GM23248 (cell line): ENCODE results near the gene PLOD1. TPM values are rescaled to one million over a fixed set of nuclear protein-coding genes. Genes with fewer than 3 reads are reported as not detected.

Experiments used
- DNase-seq: peaks from one replicate; pipeline ENCODE4 v3.0.0-alpha.2; 2015
- H2AFZ ChIP-seq: fragments of 200-600 bp; sonication (generic); 2 replicates; pipeline ENCODE4 v1.6.1; 2016; ENCODE audit warnings: antibody characterized with exemption
- H3F3A ChIP-seq: fragments of 200-600 bp; sonication (generic); 2 replicates; pipeline ENCODE4 v1.6.1; 2016; ENCODE audit warnings: mild to moderate bottlenecking, antibody characterized with exemption, mixed run types; ENCODE audit not compliant: insufficient read depth
- H3K27ac ChIP-seq: fragments of 200-600 bp; sonication (generic); 2 replicates; pipeline ENCODE4 v1.5.1; 2016; ENCODE audit warnings: mild to moderate bottlenecking
- H3K27me3 ChIP-seq: fragments of 200-600 bp; sonication (generic); replicated peaks from 2 replicates; pipeline ENCODE4 v1.6.1; 2016; ENCODE audit warnings: mild to moderate bottlenecking; ENCODE audit not compliant: insufficient read depth
- H3K36me3 ChIP-seq: fragments of 200-600 bp; sonication (generic); 2 replicates; pipeline ENCODE4 v1.6.1; 2016; ENCODE audit warnings: low read depth, mild to moderate bottlenecking
- H3K4me1 ChIP-seq: fragments of 200-600 bp; sonication (generic); 2 replicates; pipeline ENCODE4 v1.6.1; 2016; ENCODE audit warnings: mild to moderate bottlenecking; ENCODE audit not compliant: insufficient read depth
- H3K4me2 ChIP-seq: fragments of 200-600 bp; sonication (generic); one replicate; pipeline ENCODE4 v1.6.1; 2016; ENCODE audit warnings: mild to moderate bottlenecking; ENCODE audit not compliant: unreplicated experiment
- H3K4me3 ChIP-seq: fragments of 200-600 bp; sonication (generic); 2 replicates; pipeline ENCODE4 v1.5.1; 2016; ENCODE audit warnings: mild to moderate bottlenecking
- H3K79me2 ChIP-seq: fragments of 200-600 bp; sonication (generic); 2 replicates; pipeline ENCODE4 v1.6.1; 2016; ENCODE audit warnings: mild to moderate bottlenecking; ENCODE audit not compliant: insufficient read depth
- H3K9ac ChIP-seq: fragments of 200-600 bp; sonication (generic); 2 replicates; pipeline ENCODE4 v1.6.1; 2016; ENCODE audit warnings: mild to moderate bottlenecking
- H3K9me2 ChIP-seq: fragments of 200-600 bp; sonication (generic); 2 replicates; pipeline ENCODE4 v1.6.1; 2016; ENCODE audit warnings: mixed run types, mild to moderate bottlenecking, moderate library complexity; ENCODE audit not compliant: insufficient read depth
- H3K9me3 ChIP-seq: fragments of 200-600 bp; sonication (generic); one replicate; pipeline ENCODE4 v1.6.1; 2017; ENCODE audit warnings: low read depth
- H4K20me1 ChIP-seq: fragments of 200-600 bp; sonication (generic); 2 replicates; pipeline ENCODE4 v1.6.0; 2016; ENCODE audit not compliant: insufficient read depth
- EZH2 ChIP-seq: fragments of 200-600 bp; sonication (generic); IDR thresholded peaks from 2 replicates; pipeline ENCODE4 v1.6.1; 2018; ENCODE audit warnings: antibody characterized with exemption, mild to moderate bottlenecking; ENCODE audit not compliant: insufficient read depth, poor library complexity, severe bottlenecking
- EZH2phosphoT487 ChIP-seq: fragments of 200-600 bp; sonication (generic); IDR thresholded peaks from 2 replicates; pipeline ENCODE4 v1.6.1; 2018; ENCODE audit warnings: antibody characterized with exemption, moderate library complexity, mild to moderate bottlenecking, low read depth; ENCODE audit not compliant: insufficient read depth
- WGBS, 2 experiments: methylation state at CpG; one replicate each; pipeline ENCODE4 v1.1.6; 2015 to 2017; ENCODE audit warnings: low lambda C conversion rate in 2 of 2, low coverage in 1 of 2; ENCODE audit errors: missing lambda C conversion rate in 2 of 2; 5-methylcytosine and 5-hydroxymethylcytosine counted together
- in situ Hi-C: fragments of 300-500 bp; cut with MboI; formaldehyde crosslinking; loops from 2 replicates; pipeline ENCODE4 v1.15.0; 2020
- polyA plus RNA-seq: library from polyadenylated mRNA; unstranded; fragments of >200 nt; fragmentation: Nextera tagmentation; extraction: Ambion mirVana; gene quantifications from 2 replicates; pipeline ENCODE4 v1.2.1, GENCODE V29; 2016
- total RNA-seq: library from RNA; depleted of rRNA; stranded (reverse); fragments of >200 nt; shearing (Covaris generic); gene quantifications from 2 replicates; pipeline ENCODE4 v1.2.3, GENCODE V29; 2014

The PLOD1 gene
- total and polyA plus RNA-seq, 2 experiments from 2014 or later = 443 to 633 TPM

- Histone ChIP-seq H3K9me2 (no peaks in the 10 kb centered on the region), H3K36me3 (peaks cover 12% of the 10 kb centered on the region; the same call in 1 of the 2 replicates), H3K79me2 (peaks cover 96% of the 10 kb centered on the region), H3K4me1 (peaks cover 23% of the 10 kb centered on the region), H3K27ac (no peak overlapping the region), H3K27me3 (no peaks in the 10 kb centered on the region), H2AFZ (no peak overlapping the region), H3F3A (0 out of 2 replicates have a peak, but pooled peaks cover 7% of the 10 kb centered on the region), H3K4me3 (no peak overlapping the region), H3K9ac (no peak overlapping the region), H3K9me3 (no peaks in the 10 kb centered on the region), H3K4me2 (no peak overlapping the region), H4K20me1 (no peaks in the 10 kb centered on the region)
- WGBS, 2 experiments = 57 to 58% methylated on average over 9 of the region's 9 CpGs
- in situ Hi-C loops = no loop called here
- DNase-seq = peak; percentile 54
- TF ChIP-seq EZH2 = no peak
- no peak for TF ChIP-seq EZH2phosphoT487
These were observed 5.9 kb downstream of the PLOD1 start for GRCh38 chr1:11940260-11940921.

DNA sequence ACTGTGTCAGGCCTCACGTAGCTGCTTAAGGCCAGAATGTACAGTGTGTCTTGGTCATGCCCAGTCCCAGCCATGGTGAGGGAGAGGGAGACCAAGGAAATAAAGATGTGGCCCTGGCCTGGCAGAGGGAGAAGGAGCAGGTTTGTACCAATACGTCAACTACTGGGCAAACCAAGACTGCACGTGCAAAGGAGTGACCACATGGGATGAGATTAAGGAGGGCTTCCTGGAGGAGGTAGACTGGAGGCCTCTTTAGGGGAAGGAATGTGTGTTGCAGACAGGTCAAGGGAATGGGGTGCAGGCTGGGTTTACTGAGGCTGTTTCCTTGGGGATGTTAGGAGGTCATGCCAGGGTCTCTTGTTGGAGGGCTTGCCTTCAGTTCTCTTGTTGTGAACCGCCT is 7.8 kb downstream of the PLOD1 start:
- Histone ChIP-seq H3K36me3 (peaks cover 14% of the 10 kb centered on the region; the same call in 1 of the 2 replicates), H3K9me3 (no peaks in the 10 kb centered on the region), H3K79me2 (peaks cover 92% of the 10 kb centered on the region), H4K20me1 (no peaks in the 10 kb centered on the region), H3K4me2 (no peak overlapping the region), H3K9me2 (no peaks in the 10 kb centered on the region), H3K27ac (no peak overlapping the region), H3K4me3 (no peak overlapping the region), H3F3A (0 out of 2 replicates have a peak, but pooled peaks cover 7% of the 10 kb centered on the region), H3K9ac (no peak overlapping the region), H3K27me3 (no peaks in the 10 kb centered on the region), H3K4me1 (peaks cover 23% of the 10 kb centered on the region), H2AFZ (no peak overlapping the region)
- TF ChIP-seq EZH2 (no peak), EZH2phosphoT487 (no peak)
- 74 to 83% methylated on average over 4 of the region's 4 CpGs for WGBS, 2 experiments
- in situ Hi-C loops = no loop called here
- DNase-seq = no peak

GRCh38 chr1:11943619-11944018 is 9.1 kb downstream of the PLOD1 start:
- DNase-seq = no peak
- Histone ChIP-seq H3K4me2 (no peak overlapping the region), H2AFZ (no peak overlapping the region), H3K4me1 (peaks cover 19% of the 10 kb centered on the region), H3K79me2 (peaks cover 80% of the 10 kb centered on the region), H3K27ac (no peak overlapping the region), H3K9ac (no peak overlapping the region), H3K9me3 (no peaks in the 10 kb centered on the region), H3F3A (0 out of 2 replicates have a peak, but pooled peaks cover 7% of the 10 kb centered on the region), H3K9me2 (no peaks in the 10 kb centered on the region), H3K27me3 (no peaks in the 10 kb centered on the region), H3K4me3 (no peak overlapping the region), H4K20me1 (no peaks in the 10 kb centered on the region), H3K36me3 (peaks cover 18% of the 10 kb centered on the region; the same call in 1 of the 2 replicates)
- WGBS, 2 experiments = 93 to 96% methylated on average over 4 of the region's 4 CpGs
- in situ Hi-C loops = no loop called here
- TF ChIP-seq EZH2 = no peak
- no peak for TF ChIP-seq EZH2phosphoT487

GRCh38 chr1:11944358-11944931 is 9.9 kb downstream of the PLOD1 start:
- 74 to 94% methylated on average over 9 to 12 of the region's 12 CpGs for WGBS, 2 experiments
- in situ Hi-C loops = no loop called here
- Histone ChIP-seq H3K36me3 (peaks cover 22% of the 10 kb centered on the region; the same call in 1 of the 2 replicates), H3K27me3 (no peaks in the 10 kb centered on the region), H3K27ac (no peak overlapping the region), H3K4me1 (peaks cover 11% of the 10 kb centered on the region; the same call in 1 of the 2 replicates), H3K79me2 (peaks cover 71% of the 10 kb centered on the region), H3F3A (0 out of 2 replicates have a peak, but pooled peaks cover 7% of the 10 kb centered on the region), H2AFZ (no peak overlapping the region), H3K9ac (no peak overlapping the region), H3K9me2 (no peaks in the 10 kb centered on the region), H3K4me3 (no peak overlapping the region), H3K9me3 (no peaks in the 10 kb centered on the region), H4K20me1 (no peaks in the 10 kb centered on the region), H3K4me2 (no peak overlapping the region)
- DNase-seq = no peak
- TF ChIP-seq EZH2 = no peak
- no peak for TF ChIP-seq EZH2phosphoT487
